ENCODE data around the gene DNHD1. TPM values are rescaled to one million over a fixed set of nuclear protein-coding genes. Genes with fewer than 3 reads are reported as not detected.

Gene DNHD1
- total and polyA plus RNA-seq, 2 experiments from 2014 or later, result 3.6 to 9.6 TPM

GRCh38 chr11:6486256-6486655 lies 10.8 kb upstream of the DNHD1 start:
- peaks cover 36% of the 10 kb centered on the region for H3K36me3 ChIP-seq (ENCODE audit: insufficient read depth)
- H3K4me2 ChIP-seq, result no peak overlapping the region
- Mint-ChIP-seq H3K27me3 (ENCODE audit: insufficient read depth, low read depth, poor library complexity) (peaks cover 4% of the 10 kb centered on the region), H3K4me3 (no peak overlapping the region), H3K4me1 (peaks cover 3% of the 10 kb centered on the region; the same call in 1 of the 3 replicates), H3K36me3 (ENCODE audit: low read depth) (peaks cover 16% of the 10 kb centered on the region), H3K9me3 (no peaks in the 10 kb centered on the region; the same call in 2 of the 3 replicates), H3K27ac (no peak overlapping the region)
- no peak overlapping the region for H3K4me3 ChIP-seq
- TF ChIP-seq, protein P1, sequence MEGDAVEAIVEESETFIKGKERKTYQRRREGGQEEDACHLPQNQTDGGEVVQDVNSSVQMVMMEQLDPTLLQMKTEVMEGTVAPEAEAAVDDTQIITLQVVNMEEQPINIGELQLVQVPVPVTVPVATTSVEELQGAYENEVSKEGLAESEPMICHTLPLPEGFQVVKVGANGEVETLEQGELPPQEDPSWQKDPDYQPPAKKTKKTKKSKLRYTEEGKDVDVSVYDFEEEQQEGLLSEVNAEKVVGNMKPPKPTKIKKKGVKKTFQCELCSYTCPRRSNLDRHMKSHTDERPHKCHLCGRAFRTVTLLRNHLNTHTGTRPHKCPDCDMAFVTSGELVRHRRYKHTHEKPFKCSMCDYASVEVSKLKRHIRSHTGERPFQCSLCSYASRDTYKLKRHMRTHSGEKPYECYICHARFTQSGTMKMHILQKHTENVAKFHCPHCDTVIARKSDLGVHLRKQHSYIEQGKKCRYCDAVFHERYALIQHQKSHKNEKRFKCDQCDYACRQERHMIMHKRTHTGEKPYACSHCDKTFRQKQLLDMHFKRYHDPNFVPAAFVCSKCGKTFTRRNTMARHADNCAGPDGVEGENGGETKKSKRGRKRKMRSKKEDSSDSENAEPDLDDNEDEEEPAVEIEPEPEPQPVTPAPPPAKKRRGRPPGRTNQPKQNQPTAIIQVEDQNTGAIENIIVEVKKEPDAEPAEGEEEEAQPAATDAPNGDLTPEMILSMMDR (conservative IDR thresholded peaks at IDR 0.05; ENCODE audit: low read depth in 2 of 2), result no peak
- TF ChIP-seq ZNF114 (CRISPR knock-in tag; IDR thresholded peaks at IDR 0.05), result no peak
- no peak for TF ChIP-seq POLR2AphosphoS5 (IDR thresholded peaks at IDR 0.05; ENCODE audit: low read depth)
- no peak for TF ChIP-seq ZNF331 (CRISPR knock-in tag; IDR thresholded peaks at IDR 0.05; ENCODE audit: low read depth)
- no peak for TF ChIP-seq ZNF462 (CRISPR knock-in tag; IDR thresholded peaks at IDR 0.05)
- no peak for TF ChIP-seq CREB1 (CRISPR knock-in tag; IDR thresholded peaks at IDR 0.05; ENCODE audit: low read depth)
- TF ChIP-seq JUNB (IDR thresholded peaks at IDR 0.05; ENCODE audit: unreplicated experiment), result no peak
- TF ChIP-seq ETS1 (IDR thresholded peaks at IDR 0.05), result no peak
- no peak for TF ChIP-seq NANOG (IDR thresholded peaks at IDR 0.05; ENCODE audit: borderline replicate concordance)
- no peak for TF ChIP-seq EZH2 (IDR thresholded peaks at IDR 0.05; ENCODE audit: low read depth, unreplicated experiment)
- H3K79me2 ChIP-seq (replicated peaks; ENCODE audit: insufficient read depth), result peaks cover 32% of the 10 kb centered on the region
- ATAC-seq (no peak), DNase-seq (ENCODE audit: low spot score) (no peak)
- no peaks in the 10 kb centered on the region for H3K27me3 ChIP-seq (ENCODE audit: insufficient read depth)
- H4K20me1 ChIP-seq (replicated peaks; ENCODE audit: insufficient read depth), result peaks cover 14% of the 10 kb centered on the region; the same call in 1 of the 2 replicates
- H2AFZ ChIP-seq, result no peak overlapping the region
- H3K4me1 ChIP-seq (ENCODE audit: insufficient read depth), result 0 out of 2 replicates have a peak, but pooled peaks cover 6% of the 10 kb centered on the region
- H3K9me2 ChIP-seq (ENCODE audit: insufficient read depth), result no peaks in the 10 kb centered on the region
- peaks cover 11% of the 10 kb centered on the region; the same call in 1 of the 2 replicates for H3F3A ChIP-seq (replicated peaks; ENCODE audit: low read depth)
- H3K27ac ChIP-seq (ENCODE audit: low read depth), result no peak overlapping the region
